ENCODE results near the gene SYT8. TPM values are rescaled to one million over a fixed set of nuclear protein-coding genes. Genes with fewer than 3 reads are reported as not detected.
"Not testable (repeated sequence)": the region's sequence is repeated elsewhere in the genome, so short reads cannot be mapped to it uniquely, and the experiment has no call there.

The SYT8 gene
- total RNA-seq, 1 experiment from 2014 or later, result not detected

GRCh38 chr11:1886551-1886950 is 51.8 kb downstream of the SYT8 start:
- DNase-seq (ENCODE audit: low spot score), result not testable (repeated sequence)

Other genes starting within 250 kb of the SYT8 start
- not detected in 2 replicates for gene KRTAP5-1, start 249.7 kb upstream of the SYT8 start, total RNA-seq (2014; rRNA removed; shearing (Covaris generic))
- not detected in 2 replicates for gene KRTAP5-2, start 236.7 kb upstream of the SYT8 start, total RNA-seq (2014; rRNA removed; shearing (Covaris generic))
- not detected in 2 replicates for gene KRTAP5-3, start 226.5 kb upstream of the SYT8 start, total RNA-seq (2014; rRNA removed; shearing (Covaris generic))
- gene KRTAP5-4, start 212.9 kb upstream of the SYT8 start, total RNA-seq (2014; rRNA removed; shearing (Covaris generic)), result not detected in 2 replicates
- not detected in 2 replicates for gene KRTAP5-5, start 205.2 kb upstream of the SYT8 start, total RNA-seq (2014; rRNA removed; shearing (Covaris generic))
- gene KRTAP5-6, start 137.8 kb upstream of the SYT8 start, total RNA-seq (2014; rRNA removed; shearing (Covaris generic)), result not detected in 2 replicates
- 1.4 and 2.0 TPM in 2 replicates for gene IFITM10, start 84.4 kb upstream of the SYT8 start, total RNA-seq (2014; rRNA removed; shearing (Covaris generic))
- 516 and 559 TPM in 2 replicates for gene CTSD, start 71.1 kb upstream of the SYT8 start, total RNA-seq (2014; rRNA removed; shearing (Covaris generic))
- not detected in 2 replicates for gene TNNI2, start 4.0 kb downstream of the SYT8 start, total RNA-seq (2014; rRNA removed; shearing (Covaris generic))
- gene LSP1, start 18.1 kb downstream of the SYT8 start, total RNA-seq (2014; rRNA removed; shearing (Covaris generic)), result 3.3 TPM in 2 replicates
- gene PRR33, start 56.9 kb downstream of the SYT8 start, total RNA-seq (2014; rRNA removed; shearing (Covaris generic)), result not detected in 2 replicates
- not detected in 2 replicates for gene TNNT3, start 84.7 kb downstream of the SYT8 start, total RNA-seq (2014; rRNA removed; shearing (Covaris generic))
- 271 and 398 TPM in 2 replicates for gene MRPL23, start 112.3 kb downstream of the SYT8 start, total RNA-seq (2014; rRNA removed; shearing (Covaris generic))
- gene H19, start 162.9 kb downstream of the SYT8 start, total RNA-seq (2014; rRNA removed; shearing (Covaris generic)), result 0.23 and 2.9 TPM in 2 replicates